T-helper 1 cell treated with Interleukin-12 subunit alpha and Interleukin-12 subunit beta and Interleukin-4 antibody, amounts not matched to agents 30 μg/mL and 1 μg/mL, for 36 hours (primary cell): ENCODE measurements around the gene CCER1.

Experiments used
- H3K27ac Mint-ChIP-seq: one replicate; pipeline ENCODE4 v1.8.0; 2021; ENCODE audit warnings: mild to moderate bottlenecking, mixed read lengths
- H3K27me3 Mint-ChIP-seq: one replicate; pipeline ENCODE4 v1.8.0; 2021; ENCODE audit warnings: low read depth, mixed read lengths
- H3K36me3 Mint-ChIP-seq: one replicate; pipeline ENCODE4 v1.8.0; 2021; ENCODE audit warnings: low read depth, mixed read lengths
- H3K4me1 Mint-ChIP-seq: one replicate; pipeline ENCODE4 v1.8.0; 2021; ENCODE audit warnings: low read depth, mixed read lengths
- H3K4me3 Mint-ChIP-seq: one replicate; pipeline ENCODE4 v1.8.0; 2021; ENCODE audit warnings: mild to moderate bottlenecking, moderate library complexity, mixed read lengths
- H3K9me3 Mint-ChIP-seq: one replicate; pipeline ENCODE4 v1.8.0; 2021; ENCODE audit warnings: mixed read lengths

CCER1 gene

DNA sequence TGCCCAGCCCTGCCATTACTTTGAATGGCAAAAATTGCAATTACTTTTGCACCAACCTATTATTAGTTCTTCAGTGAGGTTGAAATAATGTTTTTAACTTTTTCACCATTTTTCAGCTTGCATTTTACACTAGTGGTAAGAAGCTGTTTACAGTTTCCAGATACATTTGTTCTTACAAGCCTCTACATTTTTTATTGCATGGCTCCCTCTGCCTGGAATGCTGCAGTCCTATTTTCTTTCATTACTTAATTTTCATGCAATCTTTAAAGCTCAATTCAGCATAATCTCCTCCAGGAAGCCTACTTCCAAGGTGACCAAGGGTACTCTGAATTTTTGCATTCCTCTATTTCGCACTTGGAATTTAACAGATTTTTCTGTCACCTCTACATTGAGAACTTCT lies 33.4 kb downstream of the CCER1 start:
- Mint-ChIP-seq H3K27me3 (no peaks in the 10 kb centered on the region), H3K9me3 (no peaks in the 10 kb centered on the region), H3K36me3 (no peaks in the 10 kb centered on the region), H3K4me1 (no peaks in the 10 kb centered on the region), H3K27ac (no peak overlapping the region), H3K4me3 (no peak overlapping the region)

DNA sequence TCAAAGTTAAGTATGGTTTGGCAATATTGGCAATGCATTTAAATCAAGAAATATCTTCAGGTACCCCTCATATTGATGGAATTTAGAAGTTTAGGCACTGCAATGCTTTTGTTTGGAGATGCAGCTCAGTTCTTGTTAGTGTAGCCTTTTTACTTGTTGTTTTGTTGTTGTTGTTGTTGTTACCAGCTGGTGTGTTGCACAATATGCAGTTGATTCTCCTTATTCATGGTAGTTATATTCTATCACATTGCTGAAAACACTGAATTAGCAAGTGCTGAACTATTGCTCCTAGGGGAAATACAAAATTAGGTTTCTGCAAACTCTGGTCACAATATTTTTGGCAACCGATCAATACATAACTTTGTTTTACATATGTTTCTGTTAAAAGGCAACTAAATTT lies 34.8 kb downstream of the CCER1 start:
- H3K36me3 Mint-ChIP-seq = no peaks in the 10 kb centered on the region
- H3K4me3 Mint-ChIP-seq = no peak overlapping the region
- H3K9me3 Mint-ChIP-seq = no peaks in the 10 kb centered on the region

DNA sequence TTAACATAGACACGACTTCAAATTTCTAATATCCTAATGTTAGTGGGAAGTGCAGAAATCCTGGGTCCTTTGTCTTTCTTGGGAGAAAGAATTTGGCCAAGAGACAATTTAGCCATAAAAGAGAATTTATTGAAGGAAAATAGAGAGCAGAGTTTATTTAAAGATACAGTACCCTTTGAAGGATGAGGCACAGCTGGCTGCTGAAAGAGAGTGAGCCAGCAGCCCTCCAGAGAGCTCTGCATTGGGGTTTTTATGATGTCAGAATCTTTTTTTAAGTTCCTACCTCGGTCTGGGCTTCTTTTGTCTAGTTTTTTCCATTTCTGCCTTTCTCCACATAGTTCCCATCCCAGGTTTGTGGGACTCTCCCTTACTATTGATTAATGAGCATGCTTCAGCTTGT lies 37.5 kb downstream of the CCER1 start:
- no peaks in the 10 kb centered on the region for H3K27me3 Mint-ChIP-seq
- no peak overlapping the region for H3K27ac Mint-ChIP-seq
- no peak overlapping the region for H3K4me3 Mint-ChIP-seq
- no peaks in the 10 kb centered on the region for H3K36me3 Mint-ChIP-seq
- no peaks in the 10 kb centered on the region for H3K4me1 Mint-ChIP-seq
- no peaks in the 10 kb centered on the region for H3K9me3 Mint-ChIP-seq

More for the DNA sequence above, 34.8 kb downstream of the CCER1 start:
- H3K27me3 Mint-ChIP-seq = no peaks in the 10 kb centered on the region
- H3K4me1 Mint-ChIP-seq = no peaks in the 10 kb centered on the region
- H3K27ac Mint-ChIP-seq = no peak overlapping the region

DNA sequence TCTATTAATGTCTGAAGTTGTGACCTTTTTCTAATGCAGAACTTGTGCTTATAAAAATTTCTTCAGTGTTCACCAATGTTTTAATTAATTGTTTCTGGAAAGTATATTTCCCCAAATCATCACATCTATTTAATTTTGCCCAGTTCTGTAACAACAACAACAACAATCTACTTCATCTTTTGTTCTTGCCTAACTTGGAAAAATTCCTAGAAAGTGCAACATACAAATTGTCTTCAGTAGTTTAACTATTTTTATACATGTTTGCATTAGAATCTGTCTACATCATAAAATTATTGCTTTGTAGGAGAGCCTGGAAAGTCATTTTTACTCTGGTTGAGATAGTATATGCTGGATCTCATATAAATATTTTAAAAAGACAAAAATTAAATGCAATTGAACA lies 38.5 kb downstream of the CCER1 start:
- Mint-ChIP-seq H3K4me1 (no peaks in the 10 kb centered on the region), H3K27me3 (no peaks in the 10 kb centered on the region), H3K36me3 (no peaks in the 10 kb centered on the region), H3K4me3 (no peak overlapping the region), H3K9me3 (no peaks in the 10 kb centered on the region), H3K27ac (no peak overlapping the region)

DNA sequence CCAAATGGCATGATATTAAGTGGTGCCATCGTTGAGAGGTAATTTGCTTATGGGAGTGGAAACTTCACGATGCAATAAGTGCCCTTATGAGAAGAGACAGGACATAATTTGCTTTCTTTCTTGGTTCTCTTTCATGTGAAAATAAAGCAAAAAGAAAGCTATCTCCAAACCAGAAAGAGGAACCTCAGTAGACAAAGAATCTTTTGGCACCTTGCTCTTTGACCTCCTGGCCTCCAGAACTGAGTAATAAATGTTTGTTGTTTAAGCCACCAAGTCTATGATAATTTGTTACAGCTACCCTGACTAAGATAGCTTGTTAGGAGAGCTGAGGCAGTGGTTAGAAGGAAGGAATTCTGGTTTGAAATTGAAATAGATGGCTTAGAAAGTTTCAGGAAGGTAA lies 39.6 kb downstream of the CCER1 start:
- Mint-ChIP-seq H3K27ac (no peak overlapping the region), H3K27me3 (no peaks in the 10 kb centered on the region), H3K4me1 (no peaks in the 10 kb centered on the region), H3K4me3 (no peak overlapping the region), H3K36me3 (no peaks in the 10 kb centered on the region), H3K9me3 (no peaks in the 10 kb centered on the region)

DNA sequence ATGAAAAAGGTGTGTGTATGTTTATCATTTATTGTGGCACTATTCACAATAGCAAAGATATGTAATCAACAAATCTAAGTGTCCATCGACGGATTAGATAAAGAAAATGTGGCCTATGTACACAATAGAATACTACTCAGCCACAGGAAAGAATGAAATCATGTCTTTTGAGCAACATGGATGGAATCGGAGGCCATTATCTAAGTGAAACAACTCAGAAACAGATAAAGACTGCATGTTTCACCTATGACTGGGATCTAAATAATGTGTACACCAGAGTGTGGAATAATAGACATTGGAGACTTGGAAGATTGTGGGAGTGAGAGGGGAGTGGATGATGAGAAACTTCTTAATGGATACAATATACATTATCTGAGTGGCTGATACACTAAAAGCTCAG lies 44.0 kb downstream of the CCER1 start:
- Mint-ChIP-seq H3K9me3 (no peaks in the 10 kb centered on the region), H3K27ac (no peak overlapping the region), H3K4me1 (no peaks in the 10 kb centered on the region), H3K27me3 (no peaks in the 10 kb centered on the region), H3K36me3 (no peaks in the 10 kb centered on the region), H3K4me3 (no peak overlapping the region)

DNA sequence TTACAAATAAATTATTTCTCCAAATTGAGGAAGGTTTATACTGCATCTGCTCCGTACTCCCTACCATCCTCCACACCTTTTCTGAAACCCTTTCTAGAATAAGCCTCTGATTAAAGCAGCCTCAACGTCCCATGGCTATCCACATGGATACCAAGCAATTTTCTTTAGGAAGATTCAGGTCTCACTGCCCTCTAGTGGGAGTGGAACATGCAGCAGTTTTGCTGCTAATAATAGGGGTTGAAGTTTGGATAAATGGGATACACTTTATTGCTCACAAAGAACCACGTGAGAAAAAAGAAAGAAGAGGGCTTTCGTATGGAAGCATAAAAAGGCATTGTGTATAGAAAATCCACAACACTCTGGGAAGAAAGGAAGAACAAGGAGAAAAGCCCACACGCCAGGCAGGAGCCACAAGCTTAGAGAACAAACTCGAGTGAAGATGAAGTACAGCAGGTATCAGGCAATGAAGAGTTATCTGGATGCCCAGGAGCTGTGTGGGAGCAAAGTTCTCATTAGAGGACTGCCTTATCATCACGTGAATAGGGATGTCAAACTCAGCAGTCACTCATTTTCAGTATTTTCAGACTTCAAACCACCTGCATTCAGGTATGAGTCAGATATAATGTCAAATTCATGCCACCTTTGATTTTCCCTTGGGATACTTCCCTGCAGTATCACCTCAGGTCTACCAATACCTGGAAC lies 45.8 kb downstream of the CCER1 start:
- Mint-ChIP-seq H3K27ac (no peak overlapping the region), H3K27me3 (no peaks in the 10 kb centered on the region), H3K9me3 (no peaks in the 10 kb centered on the region), H3K36me3 (no peaks in the 10 kb centered on the region), H3K4me3 (no peak overlapping the region), H3K4me1 (no peaks in the 10 kb centered on the region)

DNA sequence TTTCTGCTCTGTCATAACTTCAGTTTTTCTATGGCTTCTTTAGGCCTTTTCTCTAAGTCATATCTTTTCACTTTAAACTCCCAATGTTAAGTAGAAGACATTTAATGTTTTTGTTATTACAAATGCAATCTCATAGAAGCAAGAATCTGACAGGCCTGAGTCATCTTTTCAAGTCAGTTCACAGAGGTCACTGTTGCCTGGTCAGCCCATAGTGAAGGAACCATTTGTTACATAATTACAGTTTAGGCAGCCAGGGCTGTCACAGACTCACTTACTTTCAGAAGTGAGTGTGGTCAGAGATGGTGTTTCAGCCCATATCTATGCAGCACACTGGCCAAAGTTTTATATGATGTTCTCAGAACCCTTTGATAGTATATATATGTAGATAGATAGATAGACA lies 46.5 kb downstream of the CCER1 start:
- no peaks in the 10 kb centered on the region for H3K36me3 Mint-ChIP-seq
- no peaks in the 10 kb centered on the region for H3K9me3 Mint-ChIP-seq
- no peak overlapping the region for H3K4me3 Mint-ChIP-seq
- no peak overlapping the region for H3K27ac Mint-ChIP-seq
- no peaks in the 10 kb centered on the region for H3K27me3 Mint-ChIP-seq
- H3K4me1 Mint-ChIP-seq = no peaks in the 10 kb centered on the region

DNA sequence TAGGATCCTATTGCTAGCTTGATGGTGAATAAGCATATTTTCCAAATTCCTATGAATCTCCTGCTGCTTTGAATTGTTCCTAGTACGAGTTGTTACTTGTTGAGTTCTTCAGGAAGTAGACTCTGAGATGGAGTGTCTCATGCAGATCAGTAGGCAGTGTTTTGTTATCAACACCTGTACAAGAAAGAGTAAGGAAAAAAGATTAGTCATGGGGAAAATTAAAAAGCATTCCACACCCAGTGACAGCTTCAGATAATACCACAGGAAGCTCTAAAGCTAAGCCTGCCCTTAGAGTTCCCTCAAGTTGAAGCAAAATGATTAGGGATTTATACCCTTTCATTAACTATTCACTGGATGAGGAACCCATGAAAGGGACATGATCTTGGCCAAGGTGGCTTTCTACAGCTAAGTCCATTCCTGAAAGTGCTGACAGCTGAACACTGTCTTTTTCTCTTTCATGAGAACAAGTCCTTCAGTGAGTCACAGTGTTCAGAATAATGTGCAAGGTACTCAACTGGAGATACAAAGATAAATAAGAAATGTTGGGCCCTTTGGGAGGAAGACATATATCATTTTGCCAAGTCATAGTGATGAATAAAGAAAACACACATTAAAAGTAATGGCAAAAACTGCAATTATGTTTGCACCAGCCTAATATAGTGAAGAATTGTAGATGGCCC lies 49.1 kb downstream of the CCER1 start:
- Mint-ChIP-seq H3K4me1 (no peaks in the 10 kb centered on the region), H3K9me3 (no peaks in the 10 kb centered on the region), H3K36me3 (no peaks in the 10 kb centered on the region), H3K27ac (no peak overlapping the region), H3K27me3 (no peaks in the 10 kb centered on the region), H3K4me3 (no peak overlapping the region)

DNA sequence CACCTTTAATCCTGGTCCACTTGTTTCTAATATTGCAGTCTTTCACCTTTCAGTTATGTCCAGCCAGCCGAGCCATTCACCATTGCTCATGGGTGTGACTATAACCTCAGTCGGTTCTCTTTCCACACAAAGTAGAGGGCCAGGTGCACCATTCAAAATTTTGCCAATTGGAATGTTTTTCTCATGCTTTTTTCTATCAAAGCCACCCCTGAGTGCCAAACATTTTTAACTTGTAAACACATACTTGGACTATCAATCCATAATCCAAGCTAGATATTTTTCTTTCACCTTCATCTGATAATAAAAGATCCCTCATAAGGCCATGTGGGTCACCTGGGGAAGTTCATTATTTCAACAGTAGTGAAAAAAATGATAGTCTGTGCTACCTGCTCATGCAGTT lies 52.4 kb downstream of the CCER1 start:
- no peaks in the 10 kb centered on the region for H3K4me1 Mint-ChIP-seq
- no peak overlapping the region for H3K27ac Mint-ChIP-seq
- no peaks in the 10 kb centered on the region for H3K36me3 Mint-ChIP-seq
- no peak overlapping the region for H3K4me3 Mint-ChIP-seq
- no peaks in the 10 kb centered on the region for H3K9me3 Mint-ChIP-seq
- H3K27me3 Mint-ChIP-seq = no peaks in the 10 kb centered on the region
